ENCODE results near the gene DEFB110. TPM values are rescaled to one million over a fixed set of nuclear protein-coding genes. Genes with fewer than 3 reads are reported as not detected.

The DEFB110 gene
- polyA plus RNA-seq, 3 donors, result not detected

Other genes starting within 250 kb of the DEFB110 start
- not detected for gene PGK2, start 234.7 kb downstream of the DEFB110 start, polyA plus RNA-seq (ENCODE audit: insufficient read length in 3 of 3)
- gene CRISP1, start 155.5 kb downstream of the DEFB110 start, polyA plus RNA-seq (ENCODE audit: insufficient read length in 3 of 3), result under 1 TPM in 2 of 3 donors, not detected in 1; 0.10 to 0.12 TPM
- gene DEFB114, start 57.8 kb downstream of the DEFB110 start, polyA plus RNA-seq (ENCODE audit: insufficient read length in 3 of 3), result not detected
- gene DEFB113, start 52.4 kb downstream of the DEFB110 start, polyA plus RNA-seq (ENCODE audit: insufficient read length in 3 of 3), result not detected
- not detected for gene DEFB112, start 27.9 kb upstream of the DEFB110 start, polyA plus RNA-seq (ENCODE audit: insufficient read length in 3 of 3)

Measured in right renal cortex interstitium (tissue), 3 donors.